ENCODE measurements around the gene SLC26A1. TPM values are rescaled to one million over a fixed set of nuclear protein-coding genes. Genes with fewer than 3 reads are reported as not detected.

The SLC26A1 gene
- total and polyA plus RNA-seq, 2 of the 13 experiments (the other 11 are each of a cell fraction or from before 2014, with no cell fraction given) = 5.4 to 22.9 TPM

DNA sequence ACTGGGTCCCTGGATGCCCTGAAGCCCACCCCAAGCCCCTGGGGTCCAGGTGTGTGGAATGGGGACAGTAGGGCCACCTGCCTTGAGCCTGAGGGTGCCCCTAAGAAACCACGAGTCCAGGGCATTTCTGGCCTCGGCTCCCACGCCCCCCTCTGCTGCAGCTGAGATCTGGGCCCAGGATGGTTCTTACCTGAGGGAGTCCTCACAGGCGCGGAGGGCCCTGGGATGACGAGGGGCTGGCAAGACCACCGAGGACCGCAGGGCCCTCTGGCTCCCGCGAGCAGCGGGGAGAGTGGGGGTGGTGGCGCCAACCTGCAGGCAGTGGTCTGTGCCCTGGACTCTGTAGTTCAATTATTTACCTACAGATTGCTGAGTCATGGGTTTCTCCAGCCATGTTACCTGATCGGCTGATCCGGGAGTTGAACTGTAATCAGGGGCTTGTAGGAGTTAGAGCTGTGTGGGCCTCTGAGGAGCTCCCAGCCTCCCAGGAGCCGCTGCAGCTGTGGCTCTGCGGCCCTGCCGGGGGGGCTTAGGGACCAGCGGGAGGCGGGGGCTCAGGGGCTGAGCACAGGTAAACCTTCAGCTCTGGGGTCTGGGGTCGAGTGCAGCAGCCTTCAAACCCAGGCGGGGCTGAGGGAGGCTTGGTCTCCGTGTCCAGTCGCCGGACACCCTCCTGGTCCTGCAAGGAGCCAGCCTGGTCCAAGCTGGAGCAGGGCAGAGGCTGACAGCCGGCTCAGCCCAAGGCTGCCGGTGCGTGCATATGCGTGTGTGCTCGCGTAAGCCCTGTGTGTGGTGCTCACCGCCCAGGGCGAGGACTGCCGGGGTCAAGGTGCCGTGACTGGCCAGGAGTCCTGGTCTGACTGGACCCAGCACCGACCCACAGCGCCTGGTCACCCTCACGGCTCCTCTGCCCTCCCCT lies at the start of gene SLC26A1 (continued):
- no peak; the same call in 1 of the 2 replicates for TF ChIP-seq ZZZ3 (CRISPR knock-in tag; IDR thresholded peaks at IDR 0.05; ENCODE audit: borderline replicate concordance)
- TF ChIP-seq HES4 (CRISPR knock-in tag; IDR thresholded peaks at IDR 0.05; ENCODE audit: borderline replicate concordance) = peak; percentile 76; the same call in 1 of the 2 replicates
- TF ChIP-seq RELA (CRISPR knock-in tag; IDR thresholded peaks at IDR 0.05) = no peak
- TF ChIP-seq XBP1 (CRISPR knock-in tag; IDR thresholded peaks at IDR 0.05) = no peak
- TF ChIP-seq, protein P1, sequence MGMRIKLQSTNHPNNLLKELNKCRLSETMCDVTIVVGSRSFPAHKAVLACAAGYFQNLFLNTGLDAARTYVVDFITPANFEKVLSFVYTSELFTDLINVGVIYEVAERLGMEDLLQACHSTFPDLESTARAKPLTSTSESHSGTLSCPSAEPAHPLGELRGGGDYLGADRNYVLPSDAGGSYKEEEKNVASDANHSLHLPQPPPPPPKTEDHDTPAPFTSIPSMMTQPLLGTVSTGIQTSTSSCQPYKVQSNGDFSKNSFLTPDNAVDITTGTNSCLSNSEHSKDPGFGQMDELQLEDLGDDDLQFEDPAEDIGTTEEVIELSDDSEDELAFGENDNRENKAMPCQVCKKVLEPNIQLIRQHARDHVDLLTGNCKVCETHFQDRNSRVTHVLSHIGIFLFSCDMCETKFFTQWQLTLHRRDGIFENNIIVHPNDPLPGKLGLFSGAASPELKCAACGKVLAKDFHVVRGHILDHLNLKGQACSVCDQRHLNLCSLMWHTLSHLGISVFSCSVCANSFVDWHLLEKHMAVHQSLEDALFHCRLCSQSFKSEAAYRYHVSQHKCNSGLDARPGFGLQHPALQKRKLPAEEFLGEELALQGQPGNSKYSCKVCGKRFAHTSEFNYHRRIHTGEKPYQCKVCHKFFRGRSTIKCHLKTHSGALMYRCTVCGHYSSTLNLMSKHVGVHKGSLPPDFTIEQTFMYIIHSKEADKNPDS (CRISPR knock-in tag; IDR thresholded peaks at IDR 0.05) = peak; percentile 74
- TF ChIP-seq ZNF672 (CRISPR knock-in tag; IDR thresholded peaks at IDR 0.05) = no peak
- no peak for TF ChIP-seq ZNF83 (CRISPR knock-in tag; IDR thresholded peaks at IDR 0.05; ENCODE audit: borderline replicate concordance)
- peak; percentile 62; the same call in 1 of the 2 replicates for TF ChIP-seq KDM2A (CRISPR knock-in tag; IDR thresholded peaks at IDR 0.05; ENCODE audit: borderline replicate concordance, low read depth)
- 0 out of 2 replicates have a peak, but pooled peaks have one; percentile 0 for TF ChIP-seq ZNF790 (CRISPR knock-in tag; IDR thresholded peaks at IDR 0.05; ENCODE audit: borderline replicate concordance)
- TF ChIP-seq KDM5B (CRISPR knock-in tag; IDR thresholded peaks at IDR 0.05; ENCODE audit: borderline replicate concordance) = no peak
- TF ChIP-seq ZNF556 (CRISPR knock-in tag; IDR thresholded peaks at IDR 0.05; ENCODE audit: borderline replicate concordance) = no peak; the same call in 1 of the 2 replicates
- peak; percentile 23; the same call in 1 of the 2 replicates for TF ChIP-seq AHR (CRISPR knock-in tag; IDR thresholded peaks at IDR 0.05)
- TF ChIP-seq PCBP1 (IDR thresholded peaks at IDR 0.05; ENCODE audit: borderline replicate concordance, low read depth, low read length) = no peak
- no peak for TF ChIP-seq ATRX (CRISPR knock-in tag; IDR thresholded peaks at IDR 0.05; ENCODE audit: borderline replicate concordance)
- TF ChIP-seq, protein P2, sequence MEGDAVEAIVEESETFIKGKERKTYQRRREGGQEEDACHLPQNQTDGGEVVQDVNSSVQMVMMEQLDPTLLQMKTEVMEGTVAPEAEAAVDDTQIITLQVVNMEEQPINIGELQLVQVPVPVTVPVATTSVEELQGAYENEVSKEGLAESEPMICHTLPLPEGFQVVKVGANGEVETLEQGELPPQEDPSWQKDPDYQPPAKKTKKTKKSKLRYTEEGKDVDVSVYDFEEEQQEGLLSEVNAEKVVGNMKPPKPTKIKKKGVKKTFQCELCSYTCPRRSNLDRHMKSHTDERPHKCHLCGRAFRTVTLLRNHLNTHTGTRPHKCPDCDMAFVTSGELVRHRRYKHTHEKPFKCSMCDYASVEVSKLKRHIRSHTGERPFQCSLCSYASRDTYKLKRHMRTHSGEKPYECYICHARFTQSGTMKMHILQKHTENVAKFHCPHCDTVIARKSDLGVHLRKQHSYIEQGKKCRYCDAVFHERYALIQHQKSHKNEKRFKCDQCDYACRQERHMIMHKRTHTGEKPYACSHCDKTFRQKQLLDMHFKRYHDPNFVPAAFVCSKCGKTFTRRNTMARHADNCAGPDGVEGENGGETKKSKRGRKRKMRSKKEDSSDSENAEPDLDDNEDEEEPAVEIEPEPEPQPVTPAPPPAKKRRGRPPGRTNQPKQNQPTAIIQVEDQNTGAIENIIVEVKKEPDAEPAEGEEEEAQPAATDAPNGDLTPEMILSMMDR (CRISPR knock-in tag; IDR thresholded peaks at IDR 0.05) = peak; percentile 54
- TF ChIP-seq, protein P3, sequence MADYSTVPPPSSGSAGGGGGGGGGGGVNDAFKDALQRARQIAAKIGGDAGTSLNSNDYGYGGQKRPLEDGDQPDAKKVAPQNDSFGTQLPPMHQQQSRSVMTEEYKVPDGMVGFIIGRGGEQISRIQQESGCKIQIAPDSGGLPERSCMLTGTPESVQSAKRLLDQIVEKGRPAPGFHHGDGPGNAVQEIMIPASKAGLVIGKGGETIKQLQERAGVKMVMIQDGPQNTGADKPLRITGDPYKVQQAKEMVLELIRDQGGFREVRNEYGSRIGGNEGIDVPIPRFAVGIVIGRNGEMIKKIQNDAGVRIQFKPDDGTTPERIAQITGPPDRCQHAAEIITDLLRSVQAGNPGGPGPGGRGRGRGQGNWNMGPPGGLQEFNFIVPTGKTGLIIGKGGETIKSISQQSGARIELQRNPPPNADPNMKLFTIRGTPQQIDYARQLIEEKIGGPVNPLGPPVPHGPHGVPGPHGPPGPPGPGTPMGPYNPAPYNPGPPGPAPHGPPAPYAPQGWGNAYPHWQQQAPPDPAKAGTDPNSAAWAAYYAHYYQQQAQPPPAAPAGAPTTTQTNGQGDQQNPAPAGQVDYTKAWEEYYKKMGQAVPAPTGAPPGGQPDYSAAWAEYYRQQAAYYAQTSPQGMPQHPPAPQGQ (CRISPR knock-in tag; IDR thresholded peaks at IDR 0.05; ENCODE audit: borderline replicate concordance) = no peak; the same call in 1 of the 2 replicates
- TF ChIP-seq KDM3A (CRISPR knock-in tag; IDR thresholded peaks at IDR 0.05; ENCODE audit: low read depth) = peak; percentile 57; the same call in 1 of the 2 replicates
- TF ChIP-seq ZKSCAN8 (CRISPR knock-in tag; IDR thresholded peaks at IDR 0.05; ENCODE audit: borderline replicate concordance) = no peak
- peak; percentile 67; the same call in 1 of the 2 replicates for TF ChIP-seq FOXC1 (CRISPR knock-in tag; IDR thresholded peaks at IDR 0.05; ENCODE audit: borderline replicate concordance)
- TF ChIP-seq, protein P4, sequence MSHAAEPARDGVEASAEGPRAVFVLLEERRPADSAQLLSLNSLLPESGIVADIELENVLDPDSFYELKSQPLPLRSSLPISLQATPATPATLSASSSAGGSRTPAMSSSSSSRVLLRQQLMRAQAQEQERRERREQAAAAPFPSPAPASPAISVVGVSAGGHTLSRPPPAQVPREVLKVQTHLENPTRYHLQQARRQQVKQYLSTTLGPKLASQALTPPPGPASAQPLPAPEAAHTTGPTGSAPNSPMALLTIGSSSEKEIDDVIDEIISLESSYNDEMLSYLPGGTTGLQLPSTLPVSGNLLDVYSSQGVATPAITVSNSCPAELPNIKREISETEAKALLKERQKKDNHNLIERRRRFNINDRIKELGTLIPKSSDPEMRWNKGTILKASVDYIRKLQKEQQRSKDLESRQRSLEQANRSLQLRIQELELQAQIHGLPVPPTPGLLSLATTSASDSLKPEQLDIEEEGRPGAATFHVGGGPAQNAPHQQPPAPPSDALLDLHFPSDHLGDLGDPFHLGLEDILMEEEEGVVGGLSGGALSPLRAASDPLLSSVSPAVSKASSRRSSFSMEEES (CRISPR knock-in tag; IDR thresholded peaks at IDR 0.05) = peak; percentile 70; the same call in 1 of the 2 replicates
- TF ChIP-seq ZNF337 (CRISPR knock-in tag; IDR thresholded peaks at IDR 0.05; ENCODE audit: borderline replicate concordance, low read depth) = peak; percentile 72; the same call in 1 of the 2 replicates

All from HepG2 (cell line).